Ecto neural progenitor cell (in vitro differentiated cells): Measurements from ENCODE around the gene CMTM5.
"Not testable (repeated sequence)": the region's sequence is repeated elsewhere in the genome, so short reads cannot be mapped to it uniquely, and the experiment has no call there.

Source experiments
- DNase-seq: peaks from one replicate; pipeline ENCODE4 v3.0.0-alpha.2; 2018; ENCODE audit warnings: low spot score

The CMTM5 gene

GRCh38 chr14:23414906-23415820, 38.3 kb downstream of the CMTM5 start:
- DNase-seq = no peak

GRCh38 chr14:23415821-23416778, 39.3 kb downstream of the CMTM5 start:
- DNase-seq = no peak

DNA sequence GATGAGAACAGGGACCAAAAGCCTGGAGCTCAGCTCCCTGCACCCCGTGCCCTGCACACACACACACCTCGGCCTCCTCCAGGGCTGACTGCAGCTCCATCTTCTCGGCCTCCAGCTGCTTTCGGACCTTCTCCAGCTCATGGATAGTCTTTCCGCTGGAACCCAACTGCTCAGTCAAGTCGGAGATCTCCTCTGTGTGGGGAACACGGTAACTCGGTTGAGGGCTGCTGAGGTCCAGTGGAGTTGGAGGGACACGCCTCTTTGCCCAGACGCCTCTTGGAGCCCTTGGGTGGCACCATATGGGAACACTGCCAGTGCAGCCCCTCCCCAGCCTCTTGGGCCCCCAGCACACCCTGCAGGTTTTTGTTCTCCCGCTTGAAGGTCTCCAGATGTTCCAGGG, 40.0 kb downstream of the CMTM5 start:
- no peak for DNase-seq

DNA sequence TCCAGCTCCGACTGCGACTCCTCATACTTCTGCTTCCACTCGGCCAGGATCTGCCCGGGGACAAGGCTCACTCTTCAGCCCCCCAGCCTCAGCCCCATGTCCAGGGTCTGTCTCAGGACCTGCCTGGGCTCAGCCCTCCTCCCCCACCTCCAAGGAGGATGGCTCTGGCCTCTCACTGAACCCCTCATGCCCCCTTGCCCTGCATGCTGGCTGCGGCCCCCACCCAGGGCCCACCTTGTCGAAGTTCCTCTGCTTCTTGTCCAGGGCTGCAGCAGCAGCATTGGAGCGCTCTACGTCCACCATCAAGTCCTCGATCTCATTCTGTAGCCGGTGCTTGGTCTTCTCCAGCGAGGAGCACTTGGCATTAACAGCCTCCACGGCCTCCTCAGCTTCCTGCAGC, 40.4 kb downstream of the CMTM5 start:
- DNase-seq = not testable (repeated sequence)

DNA sequence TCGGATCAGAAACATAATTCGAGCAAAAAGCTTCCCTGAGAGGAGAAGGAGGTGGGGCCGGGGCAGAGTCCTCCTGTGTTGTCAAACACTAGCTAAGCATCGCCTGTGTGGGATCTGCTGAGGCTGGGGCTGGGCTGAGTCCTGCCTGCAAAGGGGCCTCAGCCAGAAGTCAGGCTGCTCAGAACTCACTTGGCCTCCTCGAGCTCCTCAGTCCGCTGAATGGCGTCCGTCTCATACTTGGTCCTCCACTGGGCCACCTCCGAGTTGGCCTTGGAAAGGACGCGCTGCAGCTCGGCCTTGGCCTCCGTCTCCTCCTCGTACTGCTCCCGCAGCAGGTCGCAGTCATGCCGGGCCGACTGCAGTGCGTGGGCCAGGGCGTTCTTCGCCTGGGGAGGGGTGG, 41.2 kb downstream of the CMTM5 start:
- no peak for DNase-seq

- DNase-seq = not testable (repeated sequence)
These were observed 42.8 kb downstream of the CMTM5 start for GRCh38 chr14:23419646-23420045.

GRCh38 chr14:23421594-23421993, 44.7 kb downstream of the CMTM5 start:
- DNase-seq = no peak

GRCh38 chr14:23423657-23424056, 46.8 kb downstream of the CMTM5 start:
- no peak for DNase-seq

- DNase-seq = no peak
These were observed 48.3 kb downstream of the CMTM5 start for GRCh38 chr14:23425169-23425568.

DNA sequence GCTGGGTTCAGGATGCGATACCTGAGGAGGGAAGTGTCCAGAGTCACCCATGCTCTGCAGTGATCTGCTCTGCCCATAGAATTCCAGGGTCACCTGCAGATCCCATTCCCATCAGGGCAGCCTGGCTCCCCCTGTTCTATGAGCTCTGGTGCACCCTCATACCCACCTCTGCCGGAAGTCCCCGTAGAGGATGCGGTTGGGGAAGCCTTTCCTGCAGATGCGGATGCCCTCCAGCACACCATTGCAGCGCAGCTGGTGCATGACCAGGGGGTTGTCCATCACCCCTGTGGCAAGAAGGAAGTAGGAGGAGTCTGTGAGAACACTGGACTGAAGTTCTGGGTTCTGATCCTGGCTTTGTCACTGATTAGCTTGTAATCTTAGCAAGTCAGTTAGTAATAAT, 49.0 kb downstream of the CMTM5 start:
- DNase-seq = not testable (repeated sequence)

DNA sequence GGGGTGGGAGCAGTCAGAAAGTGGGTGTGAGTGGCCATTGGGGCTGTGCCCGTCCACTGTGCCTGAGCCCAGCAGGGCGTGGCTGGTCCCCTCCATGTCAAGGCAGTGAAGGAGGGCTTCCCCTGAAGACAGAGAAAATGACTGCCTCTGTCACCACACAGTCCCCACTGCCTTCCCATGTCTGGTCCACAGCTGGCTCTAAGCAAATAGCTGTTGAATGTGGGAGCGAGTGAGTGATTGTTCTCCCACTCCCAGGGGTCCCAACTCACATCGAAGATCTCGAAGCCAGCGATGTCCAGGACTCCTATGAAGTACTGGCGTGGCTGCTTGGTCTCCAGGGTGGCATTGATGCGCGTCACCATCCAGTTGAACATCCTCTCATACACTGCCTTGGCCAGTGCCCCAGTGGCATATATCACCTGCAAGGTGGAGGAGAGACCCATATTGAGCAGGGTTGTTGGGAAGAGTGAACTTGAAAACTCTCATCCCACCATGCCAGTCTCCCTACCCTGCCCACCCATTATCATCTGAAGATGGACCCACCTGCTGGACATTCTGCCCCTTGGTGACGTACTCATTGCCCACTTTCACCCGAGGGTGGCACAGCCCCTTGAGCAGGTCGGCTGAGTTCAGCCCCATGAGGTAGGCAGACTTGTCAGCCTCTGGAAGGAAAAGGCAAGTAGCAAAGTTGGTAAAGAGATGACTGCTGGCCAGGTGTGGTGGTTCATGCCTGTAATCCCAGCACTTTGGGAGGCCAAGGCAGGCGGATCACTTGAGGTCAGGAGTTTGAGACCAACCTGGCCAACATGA, 52.0 kb downstream of the CMTM5 start:
- no peak for DNase-seq
